SK-N-SH treated with all-trans-retinoic acid at 6 μM for 48 hours (cell line): ENCODE results near the gene LSM3.

Source experiments
- ATAC-seq: fragments of 200-7000 bp; cut with Tn5 transposase; 3 replicates; pipeline ENCODE4 v1.9.1; 2020; ENCODE audit warnings: mild to moderate bottlenecking, moderate library complexity
- ARNTL ChIP-seq: fragments of 450-650 bp; formaldehyde crosslinking; IDR thresholded peaks from 2 replicates; pipeline ENCODE4 v1.5.0; 2020; ENCODE audit warnings: low read depth, mild to moderate bottlenecking, moderate library complexity, borderline replicate concordance
- CSDC2 ChIP-seq: fragments of 250-450 bp; sonication (Bioruptor Pico); IDR thresholded peaks from 2 replicates; pipeline ENCODE4 v1.5.0; 2020; ENCODE audit warnings: mild to moderate bottlenecking, moderate library complexity
- ESRRG ChIP-seq: fragments of 250-450 bp; sonication (Bioruptor Pico); IDR thresholded peaks from 2 replicates; pipeline ENCODE4 v1.6.1; 2021; ENCODE audit warnings: mild to moderate bottlenecking
- GLIS3 ChIP-seq: fragments of 250-450 bp; sonication (Bioruptor Pico); IDR thresholded peaks from 2 replicates; pipeline ENCODE4 v1.5.0; 2020; ENCODE audit warnings: mild to moderate bottlenecking, moderate library complexity
- ISL1 ChIP-seq: fragments of 250-450 bp; sonication (Bioruptor Pico); IDR thresholded peaks from 2 replicates; pipeline ENCODE4 v2.1.2; 2022; ENCODE audit warnings: mild to moderate bottlenecking, moderate library complexity
- OSR1 ChIP-seq: fragments of 250-450 bp; sonication (Bioruptor Pico); IDR thresholded peaks from 2 replicates; pipeline ENCODE4 v1.8.0; 2022; ENCODE audit warnings: moderate library complexity, mild to moderate bottlenecking, inconsistent platforms
- RARB ChIP-seq: fragments of 250-450 bp; sonication (Bioruptor Pico); IDR thresholded peaks from 2 replicates; pipeline ENCODE4 v1.8.0; 2021; ENCODE audit warnings: mild to moderate bottlenecking, moderate library complexity
- TCF4 ChIP-seq: fragments of 250-450 bp; sonication (Bioruptor Pico); IDR thresholded peaks from 2 replicates; pipeline ENCODE4 v1.8.0; 2021; ENCODE audit warnings: mild to moderate bottlenecking, moderate library complexity, borderline replicate concordance
- TOX ChIP-seq: fragments of 250-450 bp; sonication (Bioruptor Pico); IDR thresholded peaks from 2 replicates; pipeline ENCODE4 v1.8.0; 2021; ENCODE audit warnings: mild to moderate bottlenecking, moderate library complexity, borderline replicate concordance
- ZC3H10 ChIP-seq: fragments of 250-450 bp; sonication (Bioruptor Pico); IDR thresholded peaks from 2 replicates; pipeline ENCODE4 v1.5.1; 2021; ENCODE audit warnings: mild to moderate bottlenecking, moderate library complexity
- ZFP3 ChIP-seq: fragments of 250-450 bp; sonication (Bioruptor Pico); IDR thresholded peaks from 2 replicates; pipeline ENCODE4 v1.5.0; 2020; ENCODE audit warnings: mild to moderate bottlenecking, moderate library complexity
- ZFP30 ChIP-seq: fragments of 450-650 bp; formaldehyde crosslinking; IDR thresholded peaks from 2 replicates; pipeline ENCODE4 v1.5.0; 2022; ENCODE audit warnings: mild to moderate bottlenecking, moderate library complexity
- ZNF565 ChIP-seq: fragments of 450-650 bp; formaldehyde crosslinking; conservative IDR thresholded peaks from 2 replicates; pipeline ENCODE4 v1.5.0; 2020; ENCODE audit warnings: low read depth, mild to moderate bottlenecking, moderate library complexity
- ZNF70 ChIP-seq: fragments of 450-650 bp; formaldehyde crosslinking; IDR thresholded peaks from 2 replicates; pipeline ENCODE4 v1.5.0; 2020; ENCODE audit warnings: mild to moderate bottlenecking, moderate library complexity
- ZNF8 ChIP-seq: fragments of 450-650 bp; formaldehyde crosslinking; IDR thresholded peaks from 2 replicates; pipeline ENCODE4 v1.5.0; 2020; ENCODE audit warnings: mild to moderate bottlenecking, moderate library complexity
- TF ChIP-seq, protein P1 (sequence below): fragments of 250-450 bp; sonication (Bioruptor Pico); IDR thresholded peaks from 2 replicates; pipeline ENCODE4 v1.5.1; 2021; ENCODE audit warnings: mild to moderate bottlenecking, moderate library complexity
- TF ChIP-seq, protein P2 (sequence below): fragments of 250-450 bp; sonication (Bioruptor Pico); IDR thresholded peaks from 2 replicates; pipeline ENCODE4 v1.8.0; 2021; ENCODE audit warnings: low read depth, mild to moderate bottlenecking, moderate library complexity, borderline replicate concordance
- TF ChIP-seq, protein P3 (sequence below): fragments of 250-450 bp; sonication (Bioruptor Pico); IDR thresholded peaks from 2 replicates; pipeline ENCODE4 v1.5.0; 2020; ENCODE audit warnings: mild to moderate bottlenecking, moderate library complexity

Gene LSM3

DNA sequence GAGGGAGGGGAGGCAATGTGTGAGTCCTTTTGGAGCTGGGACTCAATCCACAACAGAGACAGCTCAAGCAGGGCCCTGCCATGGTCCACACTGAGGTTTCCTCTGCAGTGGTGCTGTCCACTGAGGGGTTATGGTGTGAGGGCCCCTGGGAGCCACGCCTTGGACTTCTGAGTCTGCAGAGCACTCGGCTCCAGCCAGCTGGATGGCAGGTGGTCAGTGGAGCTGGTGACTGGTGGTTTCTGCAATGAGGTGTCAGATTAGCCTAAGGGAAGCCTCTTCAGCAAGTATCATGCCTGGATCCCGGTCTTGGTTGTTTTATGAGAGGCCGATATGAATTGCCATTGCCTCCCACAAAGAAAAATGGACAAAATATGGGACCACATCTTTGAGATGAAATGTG is 21.7 kb downstream of the LSM3 start (continued):
- TF ChIP-seq, protein P1, sequence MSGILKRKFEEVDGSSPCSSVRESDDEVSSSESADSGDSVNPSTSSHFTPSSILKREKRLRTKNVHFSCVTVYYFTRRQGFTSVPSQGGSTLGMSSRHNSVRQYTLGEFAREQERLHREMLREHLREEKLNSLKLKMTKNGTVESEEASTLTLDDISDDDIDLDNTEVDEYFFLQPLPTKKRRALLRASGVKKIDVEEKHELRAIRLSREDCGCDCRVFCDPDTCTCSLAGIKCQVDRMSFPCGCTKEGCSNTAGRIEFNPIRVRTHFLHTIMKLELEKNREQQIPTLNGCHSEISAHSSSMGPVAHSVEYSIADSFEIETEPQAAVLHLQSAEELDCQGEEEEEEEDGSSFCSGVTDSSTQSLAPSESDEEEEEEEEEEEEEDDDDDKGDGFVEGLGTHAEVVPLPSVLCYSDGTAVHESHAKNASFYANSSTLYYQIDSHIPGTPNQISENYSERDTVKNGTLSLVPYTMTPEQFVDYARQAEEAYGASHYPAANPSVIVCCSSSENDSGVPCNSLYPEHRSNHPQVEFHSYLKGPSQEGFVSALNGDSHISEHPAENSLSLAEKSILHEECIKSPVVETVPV (CRISPR knock-in tag) = no peak

DNA sequence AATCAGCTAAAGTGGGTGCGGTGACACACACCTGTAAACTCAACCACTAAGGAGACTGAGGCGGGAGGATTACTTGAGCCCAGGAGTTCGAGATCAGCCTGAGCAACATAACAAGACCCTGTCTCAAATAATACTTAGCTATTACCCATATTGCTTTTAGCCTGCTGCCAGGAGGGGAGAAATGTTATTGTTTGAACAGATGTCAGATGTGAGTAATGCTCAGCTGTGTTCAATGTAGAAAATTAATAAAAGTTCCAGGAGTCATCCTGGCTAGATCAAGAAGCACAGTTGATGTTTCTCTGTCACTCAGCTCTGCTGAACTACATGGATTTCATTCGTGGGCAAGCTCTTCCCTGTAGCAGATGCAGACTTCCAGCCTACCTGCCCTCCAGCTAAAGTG is 22.2 kb downstream of the LSM3 start:
- no peak for TF ChIP-seq ZNF565 (CRISPR knock-in tag)
- TF ChIP-seq, protein P2, sequence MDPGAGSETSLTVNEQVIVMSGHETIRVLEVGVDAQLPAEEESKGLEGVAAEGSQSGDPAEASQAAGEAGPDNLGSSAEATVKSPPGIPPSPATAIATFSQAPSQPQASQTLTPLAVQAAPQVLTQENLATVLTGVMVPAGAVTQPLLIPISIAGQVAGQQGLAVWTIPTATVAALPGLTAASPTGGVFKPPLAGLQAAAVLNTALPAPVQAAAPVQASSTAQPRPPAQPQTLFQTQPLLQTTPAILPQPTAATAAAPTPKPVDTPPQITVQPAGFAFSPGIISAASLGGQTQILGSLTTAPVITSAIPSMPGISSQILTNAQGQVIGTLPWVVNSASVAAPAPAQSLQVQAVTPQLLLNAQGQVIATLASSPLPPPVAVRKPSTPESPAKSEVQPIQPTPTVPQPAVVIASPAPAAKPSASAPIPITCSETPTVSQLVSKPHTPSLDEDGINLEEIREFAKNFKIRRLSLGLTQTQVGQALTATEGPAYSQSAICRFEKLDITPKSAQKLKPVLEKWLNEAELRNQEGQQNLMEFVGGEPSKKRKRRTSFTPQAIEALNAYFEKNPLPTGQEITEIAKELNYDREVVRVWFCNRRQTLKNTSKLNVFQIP = no peak
- no peak for TF ChIP-seq OSR1 (CRISPR knock-in tag)
- no peak for TF ChIP-seq TCF4
- TF ChIP-seq, protein P1 (CRISPR knock-in tag) = no peak
- TF ChIP-seq, protein P3, sequence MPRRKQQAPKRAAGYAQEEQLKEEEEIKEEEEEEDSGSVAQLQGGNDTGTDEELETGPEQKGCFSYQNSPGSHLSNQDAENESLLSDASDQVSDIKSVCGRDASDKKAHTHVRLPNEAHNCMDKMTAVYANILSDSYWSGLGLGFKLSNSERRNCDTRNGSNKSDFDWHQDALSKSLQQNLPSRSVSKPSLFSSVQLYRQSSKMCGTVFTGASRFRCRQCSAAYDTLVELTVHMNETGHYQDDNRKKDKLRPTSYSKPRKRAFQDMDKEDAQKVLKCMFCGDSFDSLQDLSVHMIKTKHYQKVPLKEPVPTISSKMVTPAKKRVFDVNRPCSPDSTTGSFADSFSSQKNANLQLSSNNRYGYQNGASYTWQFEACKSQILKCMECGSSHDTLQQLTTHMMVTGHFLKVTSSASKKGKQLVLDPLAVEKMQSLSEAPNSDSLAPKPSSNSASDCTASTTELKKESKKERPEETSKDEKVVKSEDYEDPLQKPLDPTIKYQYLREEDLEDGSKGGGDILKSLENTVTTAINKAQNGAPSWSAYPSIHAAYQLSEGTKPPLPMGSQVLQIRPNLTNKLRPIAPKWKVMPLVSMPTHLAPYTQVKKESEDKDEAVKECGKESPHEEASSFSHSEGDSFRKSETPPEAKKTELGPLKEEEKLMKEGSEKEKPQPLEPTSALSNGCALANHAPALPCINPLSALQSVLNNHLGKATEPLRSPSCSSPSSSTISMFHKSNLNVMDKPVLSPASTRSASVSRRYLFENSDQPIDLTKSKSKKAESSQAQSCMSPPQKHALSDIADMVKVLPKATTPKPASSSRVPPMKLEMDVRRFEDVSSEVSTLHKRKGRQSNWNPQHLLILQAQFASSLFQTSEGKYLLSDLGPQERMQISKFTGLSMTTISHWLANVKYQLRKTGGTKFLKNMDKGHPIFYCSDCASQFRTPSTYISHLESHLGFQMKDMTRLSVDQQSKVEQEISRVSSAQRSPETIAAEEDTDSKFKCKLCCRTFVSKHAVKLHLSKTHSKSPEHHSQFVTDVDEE (CRISPR knock-in tag) = no peak
- TF ChIP-seq CSDC2 (CRISPR knock-in tag) = no peak
- no peak for TF ChIP-seq ESRRG
- TF ChIP-seq ZNF8 (CRISPR knock-in tag) = no peak
- TF ChIP-seq ZFP30 (CRISPR knock-in tag) = no peak
- TF ChIP-seq ARNTL (CRISPR knock-in tag) = no peak
- no peak for TF ChIP-seq ZFP3 (CRISPR knock-in tag)
- TF ChIP-seq TOX = no peak

GRCh38 chr3:14201940-14202684 is 23.5 kb downstream of the LSM3 start:
- no peak for ATAC-seq
- TF ChIP-seq ZC3H10 (CRISPR knock-in tag) (no peak), RARB (CRISPR knock-in tag) (no peak), ZFP3 (CRISPR knock-in tag) (no peak), ZNF70 (CRISPR knock-in tag) (no peak), TOX (no peak), TCF4 (no peak), ISL1 (CRISPR knock-in tag) (no peak), GLIS3 (no peak), ZNF8 (CRISPR knock-in tag) (no peak)
- TF ChIP-seq, protein P2 = no peak
- TF ChIP-seq, protein P1 (CRISPR knock-in tag) = no peak

More for the DNA sequence above, 22.2 kb downstream of the LSM3 start:
- no peak for ATAC-seq
